CD4-positive, alpha-beta T cell treated with Interleukin-17A for 1 hour (primary cell): ENCODE results near the gene BRF1.

Source experiments
- DNase-seq: peaks from one replicate; pipeline ENCODE4 v3.0.0-alpha.2; 2020

Gene BRF1

DNA sequence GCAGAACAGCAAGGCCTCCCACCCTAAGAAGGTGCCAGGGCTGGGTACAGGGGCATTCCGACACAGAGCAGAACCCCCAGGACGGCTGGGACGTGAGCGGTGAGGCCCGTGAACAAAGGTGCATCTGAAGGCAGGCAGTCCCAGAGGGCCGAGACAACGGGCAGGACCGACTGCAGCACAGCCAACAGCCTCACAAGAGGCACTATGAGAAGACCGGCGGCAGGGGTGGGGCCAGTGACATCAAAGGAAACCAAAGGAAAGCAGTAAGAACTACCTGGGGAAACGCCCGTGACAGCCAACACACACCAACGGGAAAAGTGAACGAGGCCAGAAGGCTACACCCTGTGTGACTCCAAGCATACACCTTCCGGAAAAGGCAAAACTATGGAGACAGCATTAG lies 43.3 kb downstream of the BRF1 start:
- peak; percentile 44 for DNase-seq

DNA sequence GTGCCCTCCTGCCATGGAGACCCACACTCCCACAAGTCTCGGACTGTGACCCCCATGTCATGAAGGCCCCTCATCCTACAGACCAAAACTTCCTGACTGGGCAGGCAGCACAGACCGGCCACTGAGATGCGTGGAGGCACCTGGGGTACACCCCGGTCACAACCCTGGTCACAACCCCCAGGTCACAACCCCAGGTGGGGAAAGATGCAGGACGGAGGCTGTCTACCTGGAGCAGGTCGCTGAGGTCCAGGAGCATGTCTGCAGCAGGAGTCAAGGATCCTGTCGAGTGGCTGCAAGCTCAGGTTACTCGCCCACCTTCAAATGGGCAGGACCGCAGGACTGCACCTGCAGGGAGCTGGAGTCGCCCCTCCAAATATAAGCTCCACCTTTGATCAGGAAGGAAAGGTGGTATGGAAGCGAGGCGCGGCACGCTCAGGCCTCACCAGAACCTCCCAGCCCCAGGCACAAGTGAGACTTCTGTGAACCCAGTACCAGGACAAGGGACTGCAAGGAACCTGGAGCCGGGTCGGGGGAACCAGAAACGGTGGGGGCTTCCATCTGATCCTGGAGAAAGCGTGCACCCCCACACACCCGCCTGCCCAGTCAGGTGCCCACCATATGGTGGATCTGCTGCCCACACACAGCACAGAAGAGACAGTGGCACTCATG lies 44.4 kb downstream of the BRF1 start:
- DNase-seq = no peak

DNA sequence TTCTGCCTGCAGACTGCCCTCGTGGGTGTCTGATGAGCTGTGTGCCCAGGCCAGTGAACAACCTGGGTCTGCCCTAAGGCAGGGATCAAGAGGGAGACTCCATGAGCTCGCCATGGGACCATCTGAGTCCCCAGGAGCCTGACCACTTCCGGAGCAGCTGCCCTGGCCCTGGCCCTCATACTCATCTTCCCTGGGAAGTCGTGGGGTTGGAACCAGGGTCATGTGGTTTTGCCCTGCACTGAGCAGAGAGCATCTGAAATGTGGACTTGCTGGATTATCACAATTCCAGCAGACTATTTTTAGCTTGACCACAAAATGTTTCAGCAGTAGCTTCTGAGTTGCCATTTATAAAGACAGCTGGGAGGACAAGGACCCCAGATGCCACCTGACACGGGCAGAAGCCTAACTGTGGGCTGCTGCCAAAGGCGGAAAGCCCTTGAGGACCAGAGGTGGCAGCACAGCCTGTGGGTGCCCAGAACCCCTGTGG lies 45.7 kb downstream of the BRF1 start:
- DNase-seq = no peak

GRCh38 chr14:105253329-105253682 lies 47.5 kb downstream of the BRF1 start:
- DNase-seq = no peak

GRCh38 chr14:105252552-105253328 lies 48.1 kb downstream of the BRF1 start:
- DNase-seq = no peak

DNA sequence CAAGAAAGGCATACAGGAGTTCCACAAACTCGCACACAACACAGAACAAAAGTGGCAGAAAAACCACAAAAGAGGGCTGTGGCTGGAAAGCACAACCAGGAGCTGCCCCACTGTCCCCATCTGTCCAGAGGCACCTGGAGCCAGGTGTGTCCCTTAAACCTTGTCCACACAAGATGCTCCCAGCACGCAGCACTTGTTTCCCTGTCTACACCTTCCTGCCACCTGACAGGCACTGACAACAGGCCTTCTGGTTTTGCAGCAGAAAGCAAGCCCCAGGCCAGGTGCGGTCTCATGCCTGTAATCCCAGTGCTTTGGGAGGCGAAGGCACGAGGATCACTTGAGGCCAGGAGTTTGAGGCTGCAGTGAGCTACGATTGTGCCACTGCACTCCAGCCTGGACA lies 48.9 kb downstream of the BRF1 start:
- no peak for DNase-seq

- no peak for DNase-seq
Measured at GRCh38 chr14:105250986-105251385, 49.8 kb downstream of the BRF1 start.

GRCh38 chr14:105250008-105250366 lies 50.8 kb downstream of the BRF1 start:
- DNase-seq = no peak

- no peak for DNase-seq
Measured at GRCh38 chr14:105249182-105250007, 51.4 kb downstream of the BRF1 start.

GRCh38 chr14:105248368-105249181 lies 52.2 kb downstream of the BRF1 start, which contains the start of gene BTBD6:
TSS of gene BTBD6 (plus strand) at chr14:105248533. CDS start at chr14:105248712, 179 bp downstream.
- peak; percentile 90 for DNase-seq

GRCh38 chr14:105247715-105248367 lies 53.0 kb downstream of the BRF1 start:
- DNase-seq = no peak

DNA sequence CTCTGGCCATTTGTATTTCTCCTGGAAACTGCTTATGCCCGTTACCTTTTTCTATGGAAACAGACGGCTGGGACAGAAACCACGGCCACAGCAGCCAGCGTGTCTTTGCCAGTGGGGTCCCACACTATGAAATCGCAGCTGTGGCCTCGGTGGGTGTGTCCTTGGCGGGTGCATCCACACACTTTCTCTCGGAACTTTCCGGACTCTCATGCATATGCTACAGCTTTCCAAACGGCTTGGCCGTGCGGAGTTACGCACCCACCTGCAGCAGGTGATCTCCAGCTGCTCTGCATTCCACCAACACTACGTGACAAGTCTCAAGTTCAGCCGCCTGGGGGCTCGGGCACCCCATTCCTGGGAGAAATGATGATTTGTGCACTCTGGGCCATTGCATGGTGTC lies 53.8 kb downstream of the BRF1 start:
- DNase-seq = no peak

DNA sequence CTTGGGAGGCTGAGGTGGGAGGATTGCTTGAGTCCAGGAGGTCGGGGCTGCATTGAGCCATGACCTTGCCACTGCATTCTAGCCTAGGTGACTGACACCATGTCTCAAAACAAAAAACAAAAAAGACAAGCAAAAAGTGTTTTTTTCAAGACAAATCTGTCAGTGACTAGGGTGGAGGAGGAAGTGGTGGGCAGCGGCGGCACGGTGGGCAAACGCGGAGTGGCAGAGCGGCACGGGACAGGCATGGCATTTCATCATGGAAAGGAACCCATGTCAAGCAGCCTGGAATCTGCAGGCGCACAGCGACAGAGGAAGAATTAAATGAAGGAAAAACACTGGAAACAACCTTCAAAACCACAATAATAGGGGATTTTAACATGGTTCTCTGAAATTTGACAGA lies 56.5 kb downstream of the BRF1 start:
- no peak for DNase-seq

DNA sequence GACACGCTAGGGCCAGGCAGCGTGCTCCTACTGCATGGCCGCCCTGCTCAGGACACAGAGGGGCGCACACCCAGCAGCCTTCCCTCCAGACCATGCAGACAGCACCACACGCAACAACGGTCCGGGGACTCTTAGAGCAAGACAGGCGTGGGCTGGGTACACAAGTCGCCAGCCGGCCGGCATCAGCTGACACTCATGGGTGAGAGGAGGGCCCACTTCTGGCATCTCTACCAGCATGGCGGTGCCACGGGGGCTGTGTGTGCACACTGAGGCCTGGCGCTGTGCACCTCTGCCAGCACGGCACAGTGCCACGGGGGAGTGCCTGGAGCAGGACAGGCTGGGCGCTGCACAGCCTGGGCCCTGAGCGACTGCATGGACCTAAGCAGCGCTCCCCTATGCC lies 59.2 kb downstream of the BRF1 start:
- no peak for DNase-seq

- DNase-seq = no peak
Measured at GRCh38 chr14:105240811-105241576, 59.8 kb downstream of the BRF1 start.

- DNase-seq = no peak
Measured at GRCh38 chr14:105229099-105229655, 71.6 kb downstream of the BRF1 start.

- no peak for DNase-seq
Measured at GRCh38 chr14:105228562-105228961, 72.2 kb downstream of the BRF1 start.

DNA sequence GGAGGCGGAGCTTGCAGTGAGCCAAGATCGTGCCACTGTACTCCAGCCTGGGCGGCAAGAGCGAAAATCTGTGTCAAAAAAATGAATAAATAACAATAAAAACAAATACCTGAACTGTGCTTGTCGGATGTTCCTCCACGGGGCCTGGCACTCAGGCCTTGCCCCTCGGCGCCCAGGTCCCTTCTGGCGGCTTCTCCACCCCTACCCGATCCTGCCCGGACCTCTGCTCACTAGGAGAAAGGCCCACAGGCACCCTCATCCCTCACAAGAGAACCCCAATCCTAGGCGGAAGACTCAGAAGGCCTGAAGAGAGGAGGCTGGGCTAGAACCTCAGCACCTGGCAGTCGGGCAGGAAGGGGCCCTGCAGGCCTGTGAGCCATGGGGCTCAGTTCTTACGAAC lies 73.5 kb downstream of the BRF1 start:
- no peak for DNase-seq

- no peak for DNase-seq
Measured at GRCh38 chr14:105226198-105226597, 74.6 kb downstream of the BRF1 start.

GRCh38 chr14:105224845-105225570 lies 75.8 kb downstream of the BRF1 start:
- DNase-seq = no peak
